Urinary bladder (tissue), 4 donors: ENCODE measurements around the gene ASXL2. TPM values are rescaled to one million over a fixed set of nuclear protein-coding genes. Genes with fewer than 3 reads are reported as not detected.

Source experiments
- DNase-seq: peaks from one replicate; pipeline ENCODE4 v3.0.0-alpha.2; 2015; ENCODE audit errors: extremely low spot score
- H3K27ac ChIP-seq: one replicate; pipeline ENCODE4 v1.5.1; 2013; ENCODE audit warnings: low read depth, mild to moderate bottlenecking, moderate library complexity
- H3K36me3 ChIP-seq: one replicate; pipeline ENCODE4 v1.6.1; 2013; ENCODE audit warnings: mild to moderate bottlenecking, moderate library complexity; ENCODE audit not compliant: insufficient read depth
- H3K4me1 ChIP-seq: one replicate; pipeline ENCODE4 v1.6.1; 2013; ENCODE audit warnings: mild to moderate bottlenecking, moderate library complexity; ENCODE audit not compliant: insufficient read depth
- H3K4me3 ChIP-seq: one replicate; pipeline ENCODE4 v1.5.1; 2013; ENCODE audit warnings: low read depth, low read length
- WGBS: extraction: QIAGEN DNeasy Blood & Tissue Kit; methylation state at CpG from one replicate; pipeline ENCODE4 v1.1.7; 2013; 5-methylcytosine and 5-hydroxymethylcytosine counted together
- polyA plus RNA-seq: library from polyadenylated mRNA; stranded (reverse); fragments of 200-250 nt; gene quantifications from one replicate; pipeline ENCODE4 v1.2.3, GENCODE V29; 2013
- total RNA-seq: library from RNA; depleted of rRNA; stranded (reverse); fragments of >200 nt; gene quantifications from one replicate; pipeline ENCODE4 v1.2.3, GENCODE V29; 2014
- donor health status: healthy with polysubstance abuse.
- donor health status: healthy.

Gene ASXL2
- total and polyA plus RNA-seq, 2 donors: 8.6 to 13.2 TPM

DNA sequence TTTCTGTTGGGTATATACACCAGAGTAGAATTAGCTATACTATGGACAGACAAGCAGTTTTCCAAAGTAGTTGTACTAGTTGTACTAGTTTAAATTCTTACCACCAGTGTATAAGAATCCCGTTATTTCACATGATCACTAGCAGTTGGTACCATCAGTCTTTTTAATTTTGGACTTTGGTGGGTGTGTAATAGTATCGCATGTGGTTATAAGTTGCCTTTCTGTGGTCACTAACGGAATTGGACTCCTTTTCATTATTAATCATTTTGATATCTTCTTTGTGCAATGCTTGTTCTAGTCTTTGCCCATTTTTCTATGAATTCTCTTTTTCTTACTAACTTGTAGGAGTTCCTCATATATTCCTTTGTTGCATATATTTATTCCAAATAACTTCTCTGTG lies 89.8 kb downstream of the ASXL2 start:
- Histone ChIP-seq H3K36me3 (no peaks in the 10 kb centered on the region), H3K4me3 (no peak overlapping the region), H3K27ac (no peak overlapping the region), H3K4me1 (no peaks in the 10 kb centered on the region)
- WGBS: 94% methylated on average over 3 of the region's 3 CpGs
- DNase-seq: no peak

- no peaks in the 10 kb centered on the region for H3K36me3 ChIP-seq
- H3K4me3 ChIP-seq: no peak overlapping the region
- no peak overlapping the region for H3K27ac ChIP-seq
- 89% methylated on average over 2 of the region's 2 CpGs for WGBS
- no peak for DNase-seq
- no peaks in the 10 kb centered on the region for H3K4me1 ChIP-seq
These were observed 91.3 kb downstream of the ASXL2 start for GRCh38 chr2:25787020-25787419.

- WGBS: 96% methylated on average over 4 of the region's 4 CpGs
- no peaks in the 10 kb centered on the region for H3K4me1 ChIP-seq
- no peaks in the 10 kb centered on the region for H3K36me3 ChIP-seq
- no peak for DNase-seq
- no peak overlapping the region for H3K4me3 ChIP-seq
- no peak overlapping the region for H3K27ac ChIP-seq
These were observed 93.9 kb downstream of the ASXL2 start for GRCh38 chr2:25784404-25784803.

GRCh38 chr2:25777077-25777476 lies 101.2 kb downstream of the ASXL2 start:
- Histone ChIP-seq H3K4me1 (no peaks in the 10 kb centered on the region), H3K36me3 (no peaks in the 10 kb centered on the region), H3K4me3 (no peak overlapping the region), H3K27ac (no peak overlapping the region)
- WGBS: 98% methylated on average over 5 of the region's 5 CpGs
- DNase-seq: no peak

DNA sequence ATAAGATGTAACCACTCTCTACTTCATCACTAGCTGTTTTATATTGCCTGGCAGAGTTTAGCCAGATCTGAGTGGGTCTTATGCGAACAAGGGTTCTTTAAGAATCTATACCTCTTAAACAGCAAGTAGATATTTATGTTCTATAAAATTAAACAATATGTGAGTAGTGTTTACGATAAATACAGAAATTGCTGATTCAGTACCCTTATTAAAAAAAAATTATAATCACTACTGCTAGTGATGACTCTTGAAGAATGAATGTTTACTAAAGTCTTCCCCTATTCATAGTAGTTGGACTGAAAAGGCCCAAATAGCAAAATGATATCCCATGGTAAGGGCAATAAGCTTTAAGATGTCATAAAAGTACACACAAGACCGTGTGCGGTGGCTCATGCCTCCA lies 106.2 kb downstream of the ASXL2 start:
- WGBS: 96% methylated on average over 4 of the region's 4 CpGs
- Histone ChIP-seq H3K27ac (no peak overlapping the region), H3K4me1 (no peaks in the 10 kb centered on the region), H3K36me3 (peaks cover 7% of the 10 kb centered on the region), H3K4me3 (no peak overlapping the region)
- no peak for DNase-seq

- Histone ChIP-seq H3K4me1 (no peaks in the 10 kb centered on the region), H3K36me3 (peaks cover 4% of the 10 kb centered on the region), H3K27ac (no peak overlapping the region), H3K4me3 (no peak overlapping the region)
- DNase-seq: no peak
- WGBS: 95% methylated on average over 1 of the region's 1 CpG
These were observed 114.7 kb downstream of the ASXL2 start for GRCh38 chr2:25763575-25763974.

GRCh38 chr2:25760297-25760696 lies 118.0 kb downstream of the ASXL2 start:
- WGBS: 92% methylated on average over 1 of the region's 1 CpG

DNA sequence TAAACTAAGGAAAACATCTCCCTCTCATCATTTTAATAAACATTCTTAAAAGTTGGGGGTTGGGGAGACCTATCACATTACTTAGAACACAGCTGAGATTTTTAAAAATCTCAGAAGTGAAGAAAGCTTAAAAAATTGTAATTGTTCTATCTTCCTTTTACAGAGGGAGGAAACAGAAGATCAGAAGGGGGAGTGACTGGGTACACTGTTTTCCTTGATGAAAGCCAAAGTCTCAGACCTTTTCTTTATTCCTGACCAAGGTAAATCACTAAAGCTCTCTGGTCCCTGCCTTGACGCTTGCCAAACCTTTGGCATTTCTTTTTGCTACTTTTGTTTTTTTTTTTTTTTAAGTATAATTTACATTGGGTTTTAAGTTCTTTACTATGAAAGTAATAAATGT lies 119.9 kb downstream of the ASXL2 start:
- WGBS: 91% methylated on average over 1 of the region's 1 CpG
- Histone ChIP-seq H3K27ac (no peak overlapping the region), H3K4me1 (no peaks in the 10 kb centered on the region), H3K4me3 (no peak overlapping the region), H3K36me3 (no peaks in the 10 kb centered on the region)
- no peak for DNase-seq

More at GRCh38 chr2:25760297-25760696, 118.0 kb downstream of the ASXL2 start:
- Histone ChIP-seq H3K4me1 (no peaks in the 10 kb centered on the region), H3K36me3 (no peaks in the 10 kb centered on the region), H3K4me3 (no peak overlapping the region), H3K27ac (no peak overlapping the region)
- DNase-seq: no peak

DNA sequence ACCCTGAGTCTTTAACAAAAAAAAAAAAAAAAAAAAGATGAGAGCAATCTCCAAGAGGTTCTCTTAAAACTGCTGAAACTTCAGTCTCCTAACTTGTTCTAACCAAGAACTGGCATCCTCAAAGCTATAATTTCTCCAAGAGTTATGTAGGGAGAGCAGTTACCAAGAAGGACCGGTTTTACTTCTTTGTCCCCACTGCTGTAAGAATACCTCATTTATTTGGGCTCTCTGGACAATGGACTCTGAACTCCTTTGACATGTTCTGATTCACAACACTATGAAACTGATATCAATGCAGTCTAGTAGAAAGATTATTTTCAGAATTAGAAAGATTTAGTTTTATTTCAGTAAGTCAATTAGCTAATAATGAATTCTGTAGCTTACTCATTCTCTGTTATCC lies 120.4 kb downstream of the ASXL2 start:
- Histone ChIP-seq H3K4me3 (no peak overlapping the region), H3K27ac (no peak overlapping the region), H3K4me1 (no peaks in the 10 kb centered on the region), H3K36me3 (no peaks in the 10 kb centered on the region)
- 93% methylated on average over 1 of the region's 1 CpG for WGBS
- DNase-seq: peak; percentile 31

- 86% methylated on average over 4 of the region's 4 CpGs for WGBS
- Histone ChIP-seq H3K4me3 (no peak overlapping the region), H3K4me1 (no peaks in the 10 kb centered on the region), H3K27ac (no peak overlapping the region), H3K36me3 (no peaks in the 10 kb centered on the region)
- no peak for DNase-seq
These were observed 121.8 kb downstream of the ASXL2 start for GRCh38 chr2:25756536-25756935.

DNA sequence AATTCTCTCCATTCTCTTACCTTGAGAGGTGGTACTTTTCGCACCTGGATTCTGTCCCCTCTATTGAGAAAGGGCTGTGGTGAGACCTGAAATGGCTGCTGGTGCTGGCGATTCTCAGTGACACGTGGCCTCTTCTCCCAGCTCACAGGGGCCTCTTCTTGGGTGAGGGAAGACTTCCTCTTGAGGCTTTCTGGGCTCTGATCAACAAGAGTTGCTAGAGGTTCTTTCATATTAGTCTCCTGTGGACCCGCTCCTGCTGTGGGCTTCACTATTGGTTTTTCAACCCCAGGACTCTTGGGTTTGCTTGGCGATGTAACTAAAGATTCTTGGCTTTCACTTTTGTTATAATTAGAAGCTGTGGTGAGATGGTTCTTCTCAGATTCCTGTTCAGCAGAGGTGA lies 128.6 kb downstream of the ASXL2 start:
- no peak for DNase-seq
- Histone ChIP-seq H3K4me1 (no peaks in the 10 kb centered on the region), H3K36me3 (peaks cover 2% of the 10 kb centered on the region), H3K4me3 (no peak overlapping the region), H3K27ac (no peak overlapping the region)
- 94% methylated on average over 5 of the region's 5 CpGs for WGBS

- H3K36me3 ChIP-seq: peaks cover 2% of the 10 kb centered on the region
- 92% methylated on average over 8 of the region's 8 CpGs for WGBS
These were observed 134.2 kb downstream of the ASXL2 start for GRCh38 chr2:25744055-25744454.

DNA sequence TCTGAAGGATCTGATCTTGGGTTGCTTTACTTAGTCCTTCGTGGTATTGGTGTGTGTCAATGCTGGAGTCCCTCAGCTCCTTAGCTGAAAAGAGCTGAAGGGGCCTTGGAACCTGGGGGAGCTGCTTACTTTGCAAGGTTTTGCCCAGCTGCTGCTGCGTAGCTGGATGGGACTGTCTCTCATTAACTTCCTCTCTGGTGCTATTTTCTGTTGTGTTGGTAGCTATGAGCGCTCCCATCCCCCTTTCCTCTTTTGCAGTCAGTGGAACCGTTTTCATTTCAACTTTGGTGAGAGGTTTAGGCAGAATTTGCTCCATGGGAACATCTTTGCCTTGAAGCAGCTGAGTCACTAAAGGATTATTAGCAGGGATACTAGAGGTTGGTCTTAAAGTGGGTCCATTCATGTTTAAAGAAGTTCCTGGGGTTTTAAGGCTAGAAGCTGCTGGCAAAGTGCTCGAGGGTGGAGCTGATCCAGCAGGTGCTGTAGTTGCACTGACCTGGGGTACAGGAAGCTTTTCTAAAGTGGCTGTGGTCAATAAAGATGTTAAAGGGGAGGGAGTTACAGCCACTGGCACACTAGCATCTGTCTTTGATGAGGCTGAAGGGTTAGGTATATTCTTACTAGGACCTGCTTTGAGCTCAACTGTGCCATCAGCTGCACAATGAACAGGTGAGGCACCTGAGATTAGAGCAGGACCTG lies 135.0 kb downstream of the ASXL2 start:
- H3K27ac ChIP-seq: no peak overlapping the region
- DNase-seq: no peak
- H3K36me3 ChIP-seq: peaks cover 2% of the 10 kb centered on the region
- no peak overlapping the region for H3K4me3 ChIP-seq
- 80% methylated on average over 5 of the region's 5 CpGs for WGBS
- H3K4me1 ChIP-seq: no peaks in the 10 kb centered on the region

More at GRCh38 chr2:25744055-25744454, 134.2 kb downstream of the ASXL2 start:
- Histone ChIP-seq H3K4me3 (no peak overlapping the region), H3K4me1 (no peaks in the 10 kb centered on the region), H3K27ac (no peak overlapping the region)
- DNase-seq: no peak

DNA sequence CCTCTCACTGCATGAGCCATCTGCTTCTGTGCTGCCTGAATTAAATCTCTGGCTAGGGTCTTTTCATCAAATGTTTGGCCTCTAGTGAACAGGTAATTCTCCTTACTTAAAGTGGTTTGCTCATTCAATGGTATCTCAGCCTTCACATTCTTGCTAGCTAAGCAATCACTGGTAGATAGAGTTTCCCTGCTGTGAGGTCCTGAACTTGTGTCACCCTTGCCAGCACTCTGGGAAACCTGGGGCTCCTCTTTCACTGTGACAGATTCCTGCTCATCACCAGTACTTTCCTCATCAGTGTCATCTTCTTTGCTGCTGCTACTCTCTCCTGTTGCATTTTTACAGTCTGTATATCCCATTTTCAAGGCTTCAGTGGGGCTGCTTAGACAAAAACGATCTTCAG lies 135.8 kb downstream of the ASXL2 start:
- WGBS: 90% methylated on average over 1 of the region's 1 CpG
- no peak for DNase-seq
- Histone ChIP-seq H3K4me3 (no peak overlapping the region), H3K27ac (no peak overlapping the region), H3K4me1 (no peaks in the 10 kb centered on the region), H3K36me3 (peaks cover 2% of the 10 kb centered on the region)
